Esophagus (tissue), 2 donors: ENCODE data around the gene OR1E1. TPM values are rescaled to one million over a fixed set of nuclear protein-coding genes. Genes with fewer than 3 reads are reported as not detected.
"Not testable (repeated sequence)": the region's sequence is repeated elsewhere in the genome, so short reads cannot be mapped to it uniquely, and the experiment has no call there.

Source experiments
- H3K27ac ChIP-seq, 2 donors: one replicate each; pipeline ENCODE4 v1.5.1; 2013; ENCODE audit warnings: low read depth in 2 of 2, mild to moderate bottlenecking in 2 of 2, inconsistent platforms in 1 of 2, low read length in 1 of 2, moderate library complexity in 1 of 2
- H3K27me3 ChIP-seq, 2 donors: one replicate each; pipeline ENCODE4 v1.6.1; 2013; ENCODE audit warnings: low read length in 2 of 2, control low read depth in 1 of 2, mild to moderate bottlenecking in 1 of 2; ENCODE audit not compliant: insufficient read depth in 2 of 2, control insufficient read depth in 1 of 2
- H3K36me3 ChIP-seq, 2 donors: one replicate each; pipeline ENCODE4 v1.6.1; 2013; ENCODE audit warnings: low read length in 1 of 2; ENCODE audit not compliant: control insufficient read depth in 2 of 2, insufficient read depth in 2 of 2
- H3K4me1 ChIP-seq, 2 donors: one replicate each; pipeline ENCODE4 v1.6.1; 2013; ENCODE audit warnings: low read length in 1 of 2; ENCODE audit not compliant: control insufficient read depth in 2 of 2, insufficient read depth in 2 of 2
- H3K4me3 ChIP-seq, 2 donors: one replicate each; pipeline ENCODE4 v1.5.1; 2013; ENCODE audit warnings: low read length in 2 of 2, mild to moderate bottlenecking in 2 of 2, low read depth in 1 of 2, moderate library complexity in 1 of 2
- H3K9me3 ChIP-seq, 2 donors: one replicate each; pipeline ENCODE4 v1.6.1; 2013; ENCODE audit warnings: mild to moderate bottlenecking in 2 of 2, low read depth in 1 of 2, low read length in 1 of 2, moderate library complexity in 1 of 2; ENCODE audit not compliant: control insufficient read depth in 2 of 2, insufficient read depth in 1 of 2
- WGBS, 2 donors: extraction: QIAGEN DNeasy Blood & Tissue Kit; methylation state at CpG; one replicate each; pipeline ENCODE4 v1.1.7; 2013; 5-methylcytosine and 5-hydroxymethylcytosine counted together
- polyA plus RNA-seq, 2 donors: library from polyadenylated mRNA; stranded (reverse); fragments of 200-250 nt; gene quantifications; one replicate each; pipeline ENCODE4 v1.2.3, GENCODE V29; 2013
- donor health status: healthy with polysubstance abuse.
- donor health status: Bipolar disorder and iron deficiency.

Gene OR1E1
- not detected for polyA plus RNA-seq

- no peaks in the 10 kb centered on the region for H3K9me3 ChIP-seq
- H3K4me1 ChIP-seq: no peaks in the 10 kb centered on the region
- H3K36me3 ChIP-seq: no peaks in the 10 kb centered on the region
- 82 to 88% methylated on average over 1 of the region's 1 CpG for WGBS, 2 donors
- H3K27me3 ChIP-seq: no peaks in the 10 kb centered on the region
- H3K4me3 ChIP-seq: no peak within 1 kb of the TSS
- no peak within 1 kb of the TSS for H3K27ac ChIP-seq
Measured at GRCh38 chr17:3398310-3398709, at the start of gene OR1E1. TSS of gene OR1E1 (minus strand) at chr17:3398410. CDS start at chr17:3398410, 0 bp downstream.

GRCh38 chr17:3447625-3448024, 49.4 kb upstream of the OR1E1 start:
- no peaks in the 10 kb centered on the region for H3K36me3 ChIP-seq
- no peak overlapping the region for H3K27ac ChIP-seq
- H3K9me3 ChIP-seq: no peaks in the 10 kb centered on the region
- H3K4me1 ChIP-seq: no peaks in the 10 kb centered on the region
- peaks cover 0 to 2% of the 10 kb centered on the region in 2 donors for H3K27me3 ChIP-seq
- 59 to 64% methylated on average over 2 of the region's 2 CpGs for WGBS, 2 donors
- no peak overlapping the region for H3K4me3 ChIP-seq

GRCh38 chr17:3440451-3440850, 42.2 kb upstream of the OR1E1 start:
- WGBS, 2 donors: 60 to 63% methylated on average over 2 of the region's 2 CpGs
- no peaks in the 10 kb centered on the region for H3K36me3 ChIP-seq
- no peak overlapping the region for H3K27ac ChIP-seq
- no peak overlapping the region for H3K4me3 ChIP-seq
- H3K27me3 ChIP-seq: no peaks in the 10 kb centered on the region
- H3K9me3 ChIP-seq: no peaks in the 10 kb centered on the region
- H3K4me1 ChIP-seq: no peaks in the 10 kb centered on the region

GRCh38 chr17:3438368-3438767, 40.2 kb upstream of the OR1E1 start:
- H3K9me3 ChIP-seq: no peaks in the 10 kb centered on the region
- no peak overlapping the region for H3K4me3 ChIP-seq
- 62 to 64% methylated on average over 1 of the region's 1 CpG for WGBS, 2 donors
- no peaks in the 10 kb centered on the region for H3K36me3 ChIP-seq
- H3K27me3 ChIP-seq: no peaks in the 10 kb centered on the region
- no peaks in the 10 kb centered on the region for H3K4me1 ChIP-seq
- no peak overlapping the region for H3K27ac ChIP-seq

GRCh38 chr17:3433741-3434140, 35.5 kb upstream of the OR1E1 start, which contains the start of gene OR1E2:
TSS of gene OR1E2 (minus strand) at chr17:3433841. CDS start at chr17:3433841, 0 bp downstream.
- Histone ChIP-seq H3K4me1 (no peaks in the 10 kb centered on the region), H3K9me3 (no peaks in the 10 kb centered on the region), H3K4me3 (no peak within 1 kb of the TSS), H3K27ac (no peak within 1 kb of the TSS), H3K27me3 (no peaks in the 10 kb centered on the region), H3K36me3 (no peaks in the 10 kb centered on the region)
- 67 to 72% methylated on average over 3 of the region's 3 CpGs for WGBS, 2 donors

- H3K9me3 ChIP-seq, H3K27ac ChIP-seq, H3K4me1 ChIP-seq, H3K27me3 ChIP-seq, H3K36me3 ChIP-seq, H3K4me3 ChIP-seq: not testable (repeated sequence)
- 30 to 36% methylated on average over 7 of the region's 7 CpGs for WGBS, 2 donors
Measured at GRCh38 chr17:3433215-3433614, 35.0 kb upstream of the OR1E1 start.

GRCh38 chr17:3418222-3418621, 20.0 kb upstream of the OR1E1 start:
- H3K4me1 ChIP-seq: no peaks in the 10 kb centered on the region
- H3K4me3 ChIP-seq: no peak overlapping the region
- H3K36me3 ChIP-seq: no peaks in the 10 kb centered on the region
- no peak overlapping the region for H3K27ac ChIP-seq
- no peaks in the 10 kb centered on the region for H3K9me3 ChIP-seq
- 46 to 52% methylated on average over 2 of the region's 2 CpGs for WGBS, 2 donors
- H3K27me3 ChIP-seq: no peaks in the 10 kb centered on the region

- Histone ChIP-seq H3K36me3 (no peaks in the 10 kb centered on the region), H3K4me1 (no peaks in the 10 kb centered on the region), H3K27me3 (no peaks in the 10 kb centered on the region), H3K9me3 (no peaks in the 10 kb centered on the region), H3K27ac (no peak overlapping the region), H3K4me3 (no peak overlapping the region)
- WGBS, 2 donors: 75% methylated on average over 5 of the region's 5 CpGs
Measured at GRCh38 chr17:3415610-3416009, 17.4 kb upstream of the OR1E1 start.

GRCh38 chr17:3412216-3412615, 14.0 kb upstream of the OR1E1 start:
- not testable (repeated sequence) for H3K27me3 ChIP-seq, H3K4me3 ChIP-seq, H3K27ac ChIP-seq, H3K36me3 ChIP-seq, H3K9me3 ChIP-seq, H3K4me1 ChIP-seq
- WGBS, 2 donors: 62 to 71% methylated on average over 2 to 4 of the region's 16 CpGs

- Histone ChIP-seq H3K27ac (no peak within 1 kb of the TSS), H3K4me1 (no peaks in the 10 kb centered on the region), H3K4me3 (no peak within 1 kb of the TSS), H3K36me3 (no peaks in the 10 kb centered on the region), H3K27me3 (no peaks in the 10 kb centered on the region), H3K9me3 (no peaks in the 10 kb centered on the region)
- WGBS, 2 donors: 80 to 86% methylated on average over 3 of the region's 3 CpGs
Measured at GRCh38 chr17:3411070-3411469, 12.9 kb upstream of the OR1E1 start, which contains the start of gene OR3A3. TSS of gene OR3A3 (plus strand) at chr17:3411370.
